Endothelial cell of umbilical vein (primary cell): Measurements from ENCODE around the gene MMADHC. TPM values are rescaled to one million over a fixed set of nuclear protein-coding genes. Genes with fewer than 3 reads are reported as not detected.

Source experiments
- BruUV-seq: library from RNA; stranded (reverse); fragments of 400-500 nt; replicated peaks from 2 replicates; lab custom pipeline; 2021; lab: Mats Ljungman, UMichigan
- CTCF ChIA-PET: fragments of 300-600, 350-600 bp; sonication (Branson Sonifier 250); formaldehyde crosslinking; loops from one replicate; lab custom pipeline; 2021; ENCODE audit warnings: antibody characterized with exemption, inconsistent platforms; lab: Charles Lee
- POLR2A ChIA-PET: fragments of 300-600, 350-600 bp; sonication (Branson Sonifier 250); formaldehyde crosslinking; loops from one replicate; lab custom pipeline; 2021; ENCODE audit warnings: antibody characterized with exemption, inconsistent platforms; lab: Charles Lee
- DNase-seq: peaks from one replicate; pipeline ENCODE4 v3.0.0-alpha.2; 2011; ENCODE audit warnings: low read depth, low spot score
- FAIRE-seq: peaks from 2 replicates; lab custom pipeline; 2011; peaks lifted over from hg19 to GRCh38; lab: Jason Lieb, UNC
- H2AFZ ChIP-seq: 2 replicates; pipeline ENCODE4 v1.6.0; 2012; ENCODE audit warnings: low read depth, low read length, control low read depth, inconsistent platforms
- H3K27ac ChIP-seq: 2 replicates; pipeline ENCODE4 v1.5.1; 2011; ENCODE audit warnings: low read depth, mild to moderate bottlenecking, control low read depth, low read length, moderate library complexity; ENCODE audit not compliant: insufficient read depth
- H3K27me3 ChIP-seq, 2 experiments: 2 replicates each; pipeline versions ENCODE4 v1.6.0 to v1.6.1; 2011; ENCODE audit warnings: low read length in 2 of 2, mixed read lengths in 1 of 2; ENCODE audit not compliant: control insufficient read depth in 2 of 2, insufficient read depth in 2 of 2
- H3K36me3 ChIP-seq, 2 experiments: 2 replicates in 1 of 2; 3 replicates in 1 of 2; pipeline ENCODE4 v1.5.1; 2011; ENCODE audit warnings: low read length in 2 of 2, mild to moderate bottlenecking in 1 of 2, moderate library complexity in 1 of 2; ENCODE audit not compliant: control insufficient read depth in 2 of 2, insufficient read depth in 2 of 2; ENCODE audit errors: extremely low read depth in 1 of 2
- H3K4me1 ChIP-seq: 3 replicates; pipeline ENCODE4 v1.5.1; 2011; ENCODE audit warnings: mild to moderate bottlenecking, low read length; ENCODE audit not compliant: control insufficient read depth, insufficient read depth; ENCODE audit errors: extremely low read depth
- H3K4me2 ChIP-seq: 2 replicates; pipeline ENCODE4 v1.6.1; 2011; ENCODE audit warnings: low read length, control low read depth, mixed read lengths; ENCODE audit not compliant: insufficient read depth
- H3K4me3 ChIP-seq, 3 experiments: fragments of 200-600 bp in 1 of 3; sonication (generic), shearing (Covaris generic) in 1 of 3; replicated peaks in 1 of 3; 2 replicates each; pipeline ENCODE4 v1.5.1; 2011 to 2016; ENCODE audit warnings: control low read depth in 3 of 3, low read length in 3 of 3, mild to moderate bottlenecking in 2 of 3, inconsistent platforms in 1 of 3, low read depth in 1 of 3, moderate library complexity in 1 of 3; ENCODE audit not compliant: insufficient read depth in 1 of 3
- H3K79me2 ChIP-seq: 2 replicates; pipeline ENCODE4 v1.6.0; 2012; ENCODE audit warnings: low read length, inconsistent platforms; ENCODE audit not compliant: control insufficient read depth, insufficient read depth
- H3K9ac ChIP-seq: replicated peaks from 2 replicates; pipeline ENCODE3; 2011; ENCODE audit warnings: low read length, control low read depth; ENCODE audit not compliant: insufficient read depth; ENCODE audit errors: extremely low read depth
- H3K9me1 ChIP-seq: replicated peaks from 3 replicates; pipeline ENCODE4 v1.6.0; 2011; ENCODE audit warnings: mild to moderate bottlenecking, low read length; ENCODE audit not compliant: control insufficient read depth, insufficient read depth; ENCODE audit errors: extremely low read depth
- H3K9me3 ChIP-seq: replicated peaks from 2 replicates; pipeline ENCODE4 v1.5.1; 2012; ENCODE audit warnings: low read length, inconsistent platforms; ENCODE audit not compliant: control insufficient read depth, insufficient read depth
- H4K20me1 ChIP-seq: replicated peaks from 2 replicates; pipeline ENCODE3; 2011; ENCODE audit warnings: mild to moderate bottlenecking, low read length; ENCODE audit not compliant: control insufficient read depth, insufficient read depth; ENCODE audit errors: extremely low read depth
- EZH2 ChIP-seq: IDR thresholded peaks from 2 replicates; pipeline ENCODE4 v1.6.1; 2012; ENCODE audit warnings: borderline replicate concordance, low read depth, mild to moderate bottlenecking, moderate library complexity, low read length, inconsistent platforms; ENCODE audit not compliant: severe bottlenecking
- FOS ChIP-seq: IDR thresholded peaks from 2 replicates; pipeline ENCODE4 v1.6.1; 2011; ENCODE audit warnings: mild to moderate bottlenecking, low read length, moderate library complexity, borderline replicate concordance; ENCODE audit not compliant: insufficient read depth
- GATA2 ChIP-seq: IDR thresholded peaks from 2 replicates; pipeline ENCODE4 v1.7.0; 2011; ENCODE audit warnings: low read depth, mild to moderate bottlenecking, moderate library complexity, mixed read lengths, low read length; ENCODE audit not compliant: insufficient read length, insufficient read depth
- JUN ChIP-seq: IDR thresholded peaks from 2 replicates; pipeline ENCODE4 v1.6.1; 2011; ENCODE audit warnings: borderline replicate concordance, low read depth; ENCODE audit not compliant: insufficient read length, insufficient read depth
- MAX ChIP-seq: IDR thresholded peaks from 2 replicates; pipeline ENCODE4 v1.6.1; 2011; ENCODE audit not compliant: insufficient read depth, insufficient read length
- MYC ChIP-seq: IDR thresholded peaks from one replicate; pipeline ENCODE4 v1.6.1; 2011; ENCODE audit warnings: mild to moderate bottlenecking, low read depth, low read length
- POLR2A ChIP-seq: IDR thresholded peaks from 2 replicates; pipeline ENCODE4 v1.6.1; 2012; ENCODE audit warnings: low read depth, mild to moderate bottlenecking, control low read depth, low read length
- POLR2AphosphoS5 ChIP-seq: IDR thresholded peaks from 2 replicates; pipeline ENCODE4 v1.6.1; 2012; ENCODE audit warnings: low read depth, mild to moderate bottlenecking, control low read depth, low read length, moderate library complexity; ENCODE audit not compliant: insufficient read depth
- dilution Hi-C: fragments of 300-500 bp; cut with MboI; formaldehyde crosslinking; loops from one replicate; pipeline ENCODE4 v1.15.0; 2019; ENCODE audit warnings: low sequenced_read_pairs; ENCODE audit not compliant: extremely low pct_ligation_motif_present
- intact Hi-C: fragments of 100-400 bp; cut with micrococcal nuclease; formaldehyde crosslinking; loops from one replicate; pipeline ENCODE4 v1.10.0; 2022
- polyA plus RNA-seq, 4 experiments: library from polyadenylated mRNA; depleted of rRNA in 3 of 4; stranded (reverse) in 3 of 4; unstranded in 1 of 4; fragments of >200 nt; gene quantifications; 2 replicates each; pipeline versions ENCODE4 v1.2.1 to v1.2.3, GENCODE V29; 2011 to 2012; ENCODE audit warnings: missing spikeins in 1 of 4
- total RNA-seq: library from RNA; stranded (reverse); gene quantifications from 2 replicates; pipeline ENCODE4 v1.2.3, GENCODE V29; 2021

The MMADHC gene
- total and polyA plus RNA-seq, 2 donors (not counting 3 experiments of a cell fraction or from before 2014, with no cell fraction given): 53.4 to 115 TPM

- dilution Hi-C loops (no loop called here), intact Hi-C loops (loop anchor here (1.0 kb wide), 1 partner anchor 900 kb away; the partner anchor contains the start of gene RND3)
- H3K79me2 ChIP-seq: peaks cover 49% of the 10 kb centered on the region
- TF ChIP-seq POLR2AphosphoS5 (no peak), FOS (no peak), POLR2A (no peak), MAX (no peak), JUN (no peak), MYC (no peak), GATA2 (no peak)
- no peaks in the 10 kb centered on the region for H3K9me3 ChIP-seq
- peak overlapping the region; percentile 46 for H2AFZ ChIP-seq
- no peaks in the 10 kb centered on the region for H3K27me3 ChIP-seq
- peak overlapping the region; percentile 46 to 92 (median 66) for H3K4me3 ChIP-seq
- peaks cover 24% of the 10 kb centered on the region for H3K4me1 ChIP-seq
- no peak for FAIRE-seq
- H3K36me3 ChIP-seq: peaks cover 0 to 11% of the 10 kb centered on the region in 2 experiments
- peak overlapping the region; percentile 96 for H3K9ac ChIP-seq
- ChIA-PET CTCF (interaction anchor here (0.9 to 1.9 kb wide), 7 partner anchors 8 to 1652 kb away, joined by 3 to 9 read pairs (median 4); no protein-coding TSS in a partner anchor), POLR2A (interaction anchor here (1.1 kb wide), 1 partner anchor 575 kb away, joined by 3 read pairs; no protein-coding TSS in a partner anchor)
- H3K27ac ChIP-seq: peak overlapping the region; percentile 89
- H3K4me2 ChIP-seq: peak overlapping the region; percentile 96
- H3K9me1 ChIP-seq: no peaks in the 10 kb centered on the region
- no TSS peak for BruUV-seq
- DNase-seq: no peak
- H4K20me1 ChIP-seq: no peaks in the 10 kb centered on the region
Measured at GRCh38 chr2:149586898-149587219, 716 bp downstream of the MMADHC start.

- Histone ChIP-seq H3K27ac (peak overlapping the region; percentile 24), H3K9ac (peak overlapping the region; percentile 96), H2AFZ (no peak overlapping the region), H3K4me3 (peak overlapping the region; percentile 16 to 92 (median 66)), H3K9me3 (no peaks in the 10 kb centered on the region), H4K20me1 (peaks cover 3% of the 10 kb centered on the region), H3K4me1 (peaks cover 27% of the 10 kb centered on the region), H3K9me1 (no peaks in the 10 kb centered on the region), H3K27me3 (no peaks in the 10 kb centered on the region), H3K79me2 (peaks cover 52% of the 10 kb centered on the region), H3K36me3 (peaks cover 3 to 19% of the 10 kb centered on the region in 2 experiments), H3K4me2 (peak overlapping the region; percentile 96)
- TF ChIP-seq POLR2A (peak; percentile 19), EZH2 (no peak)
- CTCF ChIA-PET: interaction anchor here (1.2 to 1.9 kb wide), 3 partner anchors 9 to 1653 kb away, joined by 3 to 9 read pairs (median 6); no protein-coding TSS in a partner anchor
- FAIRE-seq: no peak
- no TSS peak for BruUV-seq
- dilution Hi-C loops (no loop called here), intact Hi-C loops (no loop called here)
- POLR2A ChIA-PET: no interaction called here
- peak; percentile 12 for DNase-seq
Measured at GRCh38 chr2:149586063-149586462, 1.5 kb downstream of the MMADHC start.
